Medulla oblongata (tissue), 1 donor: ENCODE data around the gene ITGB1.

Experiments used
- DNase-seq: peaks from one replicate; pipeline ENCODE4 v3.0.0-alpha.2; 2015; ENCODE audit errors: extremely low spot score

Gene ITGB1

DNA sequence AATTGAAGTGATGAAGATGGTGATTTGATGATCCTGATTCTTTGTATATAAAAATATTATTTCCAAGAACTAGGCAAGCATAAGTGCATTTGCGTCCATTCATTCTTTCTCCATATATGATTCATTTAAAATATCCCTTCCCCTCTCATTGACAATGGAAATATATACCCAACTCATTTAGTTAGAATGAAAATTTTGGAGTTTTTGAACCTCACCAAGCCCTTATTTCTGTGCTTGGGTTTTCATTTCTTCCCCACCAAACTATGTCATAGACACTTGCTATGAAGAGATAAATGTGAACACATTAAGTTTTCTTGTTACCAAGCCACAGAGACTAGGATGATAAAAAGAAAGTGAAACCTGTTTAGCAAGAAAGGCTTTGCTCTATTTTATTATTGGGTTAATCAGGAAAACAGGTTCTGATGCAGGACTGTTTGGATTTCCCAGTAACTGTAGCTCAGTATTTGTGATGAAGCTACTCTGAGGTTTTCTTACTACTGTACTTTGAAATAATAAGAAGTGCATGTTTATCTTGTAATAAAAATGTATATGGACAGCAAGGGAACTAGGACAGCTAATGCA is 68.3 kb downstream of the ITGB1 start:
- DNase-seq = no peak

GRCh38 chr10:32888161-32888927 is 69.7 kb downstream of the ITGB1 start:
- DNase-seq = no peak

- DNase-seq = no peak
Measured at GRCh38 chr10:32887481-32887880, 70.5 kb downstream of the ITGB1 start.

GRCh38 chr10:32882076-32882475 is 76.0 kb downstream of the ITGB1 start:
- DNase-seq = no peak

DNA sequence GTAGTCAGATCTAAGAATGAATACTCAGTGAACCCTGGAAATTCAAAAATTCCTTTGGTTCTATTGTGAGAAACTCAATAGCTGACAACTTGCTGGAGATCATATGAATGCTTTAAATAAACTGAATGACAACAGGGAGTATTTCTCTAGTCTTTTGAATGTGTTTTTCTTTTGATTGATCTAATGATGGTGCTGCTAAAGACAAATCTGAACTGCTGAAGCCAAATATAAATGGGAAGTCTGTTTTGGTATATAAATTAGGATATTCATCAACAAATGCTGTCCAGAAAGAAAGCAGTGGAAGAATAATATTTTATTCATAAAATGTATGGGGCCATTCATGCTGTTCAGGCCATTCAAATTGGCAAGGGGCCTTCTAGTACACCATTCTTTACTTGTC is 79.4 kb downstream of the ITGB1 start:
- DNase-seq = no peak

DNA sequence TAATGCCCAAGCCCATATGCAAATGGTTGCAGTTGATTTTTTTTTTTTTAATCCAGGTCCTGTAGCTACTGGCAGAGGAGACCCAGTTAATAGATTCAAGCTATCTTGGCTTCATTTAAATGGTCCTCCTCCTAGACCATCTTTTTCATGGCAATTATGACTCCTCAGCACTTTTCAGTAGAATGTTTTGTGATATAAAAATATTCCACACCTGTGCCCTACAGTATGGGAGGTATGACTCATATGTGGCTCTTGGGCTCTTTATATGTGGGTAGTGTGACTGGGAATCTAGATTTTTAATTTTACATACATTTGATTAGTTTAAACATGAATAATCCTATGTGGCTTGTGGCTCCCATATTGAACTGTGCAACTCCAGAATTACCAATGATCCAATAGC is 80.1 kb downstream of the ITGB1 start:
- DNase-seq = no peak

DNA sequence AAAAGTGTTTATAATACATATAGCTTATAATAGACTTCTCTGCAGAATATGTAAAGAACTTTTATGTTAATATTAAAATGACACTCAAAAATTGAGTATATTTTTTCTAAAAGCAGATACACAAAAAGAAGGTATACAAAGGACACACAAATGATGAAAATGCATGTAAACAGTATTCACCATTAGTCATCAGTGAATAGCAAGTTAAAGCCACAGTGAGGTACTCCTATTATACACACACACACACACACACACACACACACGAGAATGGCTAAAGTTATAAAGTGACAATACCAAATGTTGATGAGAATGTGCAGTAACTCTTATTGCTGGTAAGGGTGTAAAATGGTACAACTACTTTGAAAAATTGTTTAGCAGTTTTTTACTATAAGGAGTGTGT is 92.9 kb downstream of the ITGB1 start:
- DNase-seq = no peak

GRCh38 chr10:32854435-32854834 is 103.6 kb downstream of the ITGB1 start:
- DNase-seq = no peak

GRCh38 chr10:32851301-32851700 is 106.7 kb downstream of the ITGB1 start:
- DNase-seq = no peak
